Measurements from ENCODE around the gene ORMDL2.

The ORMDL2 gene

GRCh38 chr12:55817345-55818139, at the start of gene ORMDL2, which contains the start of gene SARNP:
Gene ORMDL2 (plus strand): TSS chr12:55818041. CDS start chr12:55819000, 959 bp downstream.
Gene SARNP (minus strand): TSS chr12:55817724. CDS start chr12:55817701, 23 bp downstream.
- DNase-seq (ENCODE audit: low read depth): peak; percentile 83

- no peak for DNase-seq (ENCODE audit: low read depth)
Measured at GRCh38 chr12:55771736-55772135, 46.1 kb upstream of the ORMDL2 start.

GRCh38 chr12:55777856-55778255, 40.0 kb upstream of the ORMDL2 start:
- DNase-seq (ENCODE audit: low read depth): no peak

GRCh38 chr12:55780685-55781084, 37.2 kb upstream of the ORMDL2 start:
- DNase-seq (ENCODE audit: low read depth): no peak

- DNase-seq (ENCODE audit: low read depth): no peak
Measured at GRCh38 chr12:55788546-55788945, 29.3 kb upstream of the ORMDL2 start.

- no peak for DNase-seq (ENCODE audit: low read depth)
Measured at GRCh38 chr12:55789171-55789570, 28.7 kb upstream of the ORMDL2 start.

- DNase-seq (ENCODE audit: low read depth): no peak
Measured at GRCh38 chr12:55789893-55790292, 27.9 kb upstream of the ORMDL2 start.

- no peak for DNase-seq (ENCODE audit: low read depth)
Measured at GRCh38 chr12:55795950-55796349, 21.9 kb upstream of the ORMDL2 start.

GRCh38 chr12:55797068-55797467, 20.8 kb upstream of the ORMDL2 start:
- no peak for DNase-seq (ENCODE audit: low read depth)

- no peak for DNase-seq (ENCODE audit: low read depth)
Measured at GRCh38 chr12:55797550-55797949, 20.3 kb upstream of the ORMDL2 start.

- no peak for DNase-seq (ENCODE audit: low read depth)
Measured at GRCh38 chr12:55806982-55807381, 10.9 kb upstream of the ORMDL2 start.

- no peak for DNase-seq (ENCODE audit: low read depth)
Measured at GRCh38 chr12:55809274-55809673, 8.6 kb upstream of the ORMDL2 start.

- no peak for DNase-seq (ENCODE audit: low read depth)
Measured at GRCh38 chr12:55812088-55812487, 5.8 kb upstream of the ORMDL2 start.

GRCh38 chr12:55814257-55814656, 3.6 kb upstream of the ORMDL2 start:
- DNase-seq (ENCODE audit: low read depth): no peak

- DNase-seq (ENCODE audit: low read depth): no peak
Measured at GRCh38 chr12:55815473-55815872, 2.4 kb upstream of the ORMDL2 start.

GRCh38 chr12:55816881-55817344, 928 bp upstream of the ORMDL2 start:
- DNase-seq (ENCODE audit: low read depth): no peak

GRCh38 chr12:55818140-55818728, 393 bp downstream of the ORMDL2 start:
- no peak for DNase-seq (ENCODE audit: low read depth)

GRCh38 chr12:55818886-55819285, 1.0 kb downstream of the ORMDL2 start:
- DNase-seq (ENCODE audit: low read depth): no peak

- DNase-seq (ENCODE audit: low read depth): no peak
Measured at GRCh38 chr12:55820679-55821078, 2.8 kb downstream of the ORMDL2 start.

- DNase-seq (ENCODE audit: low read depth): no peak
Measured at GRCh38 chr12:55822228-55822627, 4.4 kb downstream of the ORMDL2 start.

GRCh38 chr12:55823419-55823818, 5.6 kb downstream of the ORMDL2 start:
- DNase-seq (ENCODE audit: low read depth): no peak

- no peak for DNase-seq (ENCODE audit: low read depth)
Measured at GRCh38 chr12:55824726-55825125, 6.9 kb downstream of the ORMDL2 start.

GRCh38 chr12:55827806-55828205, 10.0 kb downstream of the ORMDL2 start:
- no peak for DNase-seq (ENCODE audit: low read depth)

- DNase-seq (ENCODE audit: low read depth): no peak
Measured at GRCh38 chr12:55828357-55828756, 10.5 kb downstream of the ORMDL2 start.

Measured in stimulated activated CD8-positive, alpha-beta memory T cell treated with anti-CD3 and anti-CD28 coated beads, Interleukin-7, amount 100 ng/mL, for 24 hours (primary cell).